MM.1S (cell line): ENCODE measurements around the gene OTP.

Experiments
- CTCF ChIP-seq: fragments of 300-600 bp; sonication (generic); IDR thresholded peaks from 2 replicates; pipeline ENCODE4 v1.5.1; 2016; ENCODE audit warnings: antibody characterized with exemption, low read length, mixed read lengths
- EZH2phosphoT487 ChIP-seq: fragments of 300-600 bp; sonication (generic); IDR thresholded peaks from 2 replicates; pipeline ENCODE4 v1.6.1; 2018; ENCODE audit warnings: antibody characterized with exemption, low read length

GRCh38 chr5:77670526-77670925 is 32.0 kb upstream of the OTP start:
- TF ChIP-seq CTCF (no peak), EZH2phosphoT487 (no peak)
